KMS-11 (cell line): ENCODE data around the gene SLC34A1.
A peak's percentile ranks its signal among the peaks of the same experiment; 100 is the strongest.

Experiments used
- H2AFZ ChIP-seq: fragments of 200-600 bp; sonication (generic); 2 replicates; pipeline ENCODE4 v1.6.1; 2016; ENCODE audit warnings: antibody characterized with exemption, mixed run types, low read depth
- H3K27ac ChIP-seq: fragments of 200-600 bp; sonication (generic); 2 replicates; pipeline ENCODE4 v1.6.1; 2016; ENCODE audit warnings: mild to moderate bottlenecking, mixed run types
- H3K27me3 ChIP-seq: fragments of 200-600 bp; sonication (generic); 2 replicates; pipeline ENCODE4 v1.6.1; 2017; ENCODE audit warnings: mild to moderate bottlenecking, low read depth, mixed run types, moderate library complexity; ENCODE audit not compliant: insufficient read depth
- H3K36me3 ChIP-seq: fragments of 200-600 bp; sonication (generic); 2 replicates; pipeline ENCODE4 v1.6.1; 2017; ENCODE audit warnings: mild to moderate bottlenecking, mixed run types; ENCODE audit not compliant: insufficient read depth
- H3K4me1 ChIP-seq: fragments of 200-600 bp; sonication (generic); 2 replicates; pipeline ENCODE4 v1.6.1; 2016; ENCODE audit warnings: mild to moderate bottlenecking, low read depth, mixed run types; ENCODE audit not compliant: poor library complexity, severe bottlenecking
- H3K4me2 ChIP-seq: fragments of 200-600 bp; sonication (generic); 2 replicates; pipeline ENCODE4 v1.7.0; 2016; ENCODE audit warnings: mild to moderate bottlenecking, mixed run types
- H3K4me3 ChIP-seq: fragments of 200-600 bp; sonication (generic); IDR thresholded peaks from 2 replicates; pipeline ENCODE4 v1.6.1; 2017; ENCODE audit warnings: low read depth, low read length, mixed read lengths; ENCODE audit not compliant: insufficient read depth
- H3K79me2 ChIP-seq: fragments of 200-600 bp; sonication (generic); 2 replicates; pipeline ENCODE4 v1.6.1; 2016; ENCODE audit warnings: low read depth, mixed run types; ENCODE audit not compliant: insufficient read depth
- H3K9ac ChIP-seq: fragments of 200-600 bp; sonication (generic); 2 replicates; pipeline ENCODE4 v1.6.1; 2016; ENCODE audit warnings: mild to moderate bottlenecking, mixed run types
- H4K20me1 ChIP-seq: fragments of 200-600 bp; sonication (generic); 2 replicates; pipeline ENCODE4 v1.6.1; 2016; ENCODE audit warnings: mild to moderate bottlenecking, mixed run types; ENCODE audit not compliant: insufficient read depth
- CTCF ChIP-seq: fragments of 200-600 bp; sonication (generic); conservative IDR thresholded peaks from 2 replicates; pipeline ENCODE4 v1.6.1; 2017; ENCODE audit warnings: low read depth, mild to moderate bottlenecking, antibody characterized with exemption, low read length, moderate library complexity, mixed read lengths

SLC34A1 gene

GRCh38 chr5:177445052-177445916 is 61.0 kb downstream of the SLC34A1 start:
- H3K27me3 ChIP-seq: no peaks in the 10 kb centered on the region
- peaks cover 31% of the 10 kb centered on the region for H3K4me1 ChIP-seq
- peak overlapping the region; percentile 56; the same call in 1 of the 2 replicates for H3K27ac ChIP-seq
- no peak overlapping the region for H3K4me3 ChIP-seq
- H3K9ac ChIP-seq: peak overlapping the region; percentile 63; the same call in 1 of the 2 replicates
- no peaks in the 10 kb centered on the region for H3K36me3 ChIP-seq
- TF ChIP-seq CTCF: no peak
- H4K20me1 ChIP-seq: no peaks in the 10 kb centered on the region
- H3K79me2 ChIP-seq: no peaks in the 10 kb centered on the region
- no peak overlapping the region; the same call in 1 of the 2 replicates for H2AFZ ChIP-seq
- peak overlapping the region; percentile 89 for H3K4me2 ChIP-seq

- Histone ChIP-seq H3K4me1 (peaks cover 31% of the 10 kb centered on the region), H4K20me1 (no peaks in the 10 kb centered on the region), H3K36me3 (no peaks in the 10 kb centered on the region), H3K4me3 (no peak overlapping the region), H3K4me2 (peak overlapping the region; percentile 89), H3K79me2 (no peaks in the 10 kb centered on the region), H3K27me3 (no peaks in the 10 kb centered on the region), H2AFZ (peak overlapping the region; percentile 34; the same call in 1 of the 2 replicates), H3K9ac (peak overlapping the region; percentile 63), H3K27ac (peak overlapping the region; percentile 56)
- no peak for TF ChIP-seq CTCF
These were observed 61.6 kb downstream of the SLC34A1 start for GRCh38 chr5:177445917-177446199.

GRCh38 chr5:177446200-177447065 is 62.2 kb downstream of the SLC34A1 start, which contains the start of gene PRR7:
Gene PRR7, plus strand, starts transcription at chr5:177446814. Its CDS starts 8,254 bp downstream, at chr5:177455068.
- peak within 1 kb of the TSS; percentile 34; the same call in 1 of the 2 replicates for H2AFZ ChIP-seq
- H3K4me1 ChIP-seq: peaks cover 31% of the 10 kb centered on the region
- TF ChIP-seq CTCF: no peak

GRCh38 chr5:177447066-177447610 is 62.9 kb downstream of the SLC34A1 start:
- Histone ChIP-seq H3K79me2 (no peaks in the 10 kb centered on the region), H2AFZ (no peak overlapping the region), H3K4me1 (peaks cover 31% of the 10 kb centered on the region), H3K9ac (peak overlapping the region; percentile 63), H3K27ac (peak overlapping the region; percentile 42; the same call in 1 of the 2 replicates), H3K4me2 (no peak overlapping the region), H3K36me3 (no peaks in the 10 kb centered on the region), H3K4me3 (no peak overlapping the region), H3K27me3 (no peaks in the 10 kb centered on the region), H4K20me1 (no peaks in the 10 kb centered on the region)
- TF ChIP-seq CTCF: no peak

More at GRCh38 chr5:177446200-177447065, 62.2 kb downstream of the SLC34A1 start, which contains the start of gene PRR7:
- Histone ChIP-seq H3K4me3 (no peak within 1 kb of the TSS), H3K9ac (peak within 1 kb of the TSS; percentile 63), H4K20me1 (no peaks in the 10 kb centered on the region), H3K36me3 (no peaks in the 10 kb centered on the region), H3K27ac (peak within 1 kb of the TSS; percentile 56), H3K4me2 (peak within 1 kb of the TSS; percentile 89), H3K79me2 (no peaks in the 10 kb centered on the region), H3K27me3 (no peaks in the 10 kb centered on the region)
